Upper lobe of left lung (tissue), 4 donors: ENCODE results near the gene RFXANK.

Source experiments
- EP300 ChIP-seq, 4 donors: sonication (generic); formaldehyde crosslinking; IDR thresholded peaks; one replicate each; pipeline ENCODE4 v1.5.1; 2017; ENCODE audit warnings: antibody characterized with exemption in 4 of 4, control low read depth in 2 of 4
- POLR2A ChIP-seq, 4 donors: fragments of 450-650 bp; IDR thresholded peaks; one replicate each; pipeline ENCODE4 v1.5.1; 2016 to 2017; ENCODE audit warnings: antibody characterized with exemption in 4 of 4, mild to moderate bottlenecking in 2 of 4
- POLR2AphosphoS5 ChIP-seq, 2 donors: sonication (generic); formaldehyde crosslinking; IDR thresholded peaks; one replicate each; pipeline ENCODE4 v1.5.1; 2017; ENCODE audit warnings: antibody characterized with exemption in 2 of 2
- TF ChIP-seq, protein P1 (sequence below), 6 experiments: fragments of 450-650 bp in 4 of 6; fragments of 200-600 bp in 2 of 6; sonication (generic) in 2 of 6; IDR thresholded peaks; one replicate each; pipeline ENCODE4 v1.5.1; 2016 to 2019; ENCODE audit warnings: antibody characterized with exemption in 6 of 6

DNA sequence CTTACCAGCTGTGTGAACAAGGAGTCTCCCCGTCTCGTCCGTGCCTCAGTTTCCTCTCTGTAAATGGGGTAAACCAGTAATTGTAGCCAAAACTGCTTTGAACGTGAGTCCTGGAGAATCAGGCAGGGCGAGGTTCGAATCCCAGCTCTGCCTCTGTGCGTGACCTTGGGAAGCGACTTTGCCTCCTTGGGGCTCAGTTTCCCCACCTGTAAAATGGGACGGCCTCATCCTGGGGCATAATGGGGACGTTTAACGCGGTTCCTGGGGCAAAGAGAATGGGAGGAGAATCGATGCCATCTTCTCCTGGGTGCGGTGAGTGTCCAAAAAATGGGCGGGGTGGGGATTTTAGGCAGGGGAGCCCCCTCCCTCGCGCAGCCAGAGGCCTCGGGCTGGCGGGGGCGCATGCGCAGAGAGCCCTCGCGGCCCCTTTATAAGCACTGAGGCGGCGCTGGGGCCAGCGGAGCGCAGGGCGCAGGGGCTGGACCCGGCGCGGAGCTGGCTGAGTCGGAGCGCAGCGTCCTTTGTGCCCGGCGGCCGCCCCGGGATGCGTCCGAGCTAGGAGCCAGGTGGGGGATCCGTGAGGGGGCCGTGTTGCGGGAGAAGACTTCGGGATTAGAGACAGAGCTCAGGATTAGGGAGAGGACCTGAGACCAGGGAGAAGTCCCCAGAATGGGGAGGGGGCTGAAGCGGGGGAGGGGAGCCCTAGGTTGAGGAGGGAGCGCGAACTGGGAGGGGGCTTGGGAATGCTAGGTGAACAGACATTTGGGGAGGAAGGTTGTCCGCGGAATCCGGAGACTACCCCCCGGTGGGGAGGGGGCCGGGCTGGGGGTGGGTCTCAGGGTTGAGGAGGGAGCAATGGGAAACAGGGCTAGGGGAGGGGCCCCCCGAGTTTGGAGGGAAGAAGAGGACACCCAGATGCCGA, 19.7 kb downstream of the RFXANK start, which contains the start of gene NCAN:
- TF ChIP-seq POLR2AphosphoS5 (IDR thresholded peaks at IDR 0.05) (no peak), EP300 (IDR thresholded peaks at IDR 0.05) (no peak), POLR2A (IDR thresholded peaks at IDR 0.05) (no peak)
- TF ChIP-seq, protein P1, sequence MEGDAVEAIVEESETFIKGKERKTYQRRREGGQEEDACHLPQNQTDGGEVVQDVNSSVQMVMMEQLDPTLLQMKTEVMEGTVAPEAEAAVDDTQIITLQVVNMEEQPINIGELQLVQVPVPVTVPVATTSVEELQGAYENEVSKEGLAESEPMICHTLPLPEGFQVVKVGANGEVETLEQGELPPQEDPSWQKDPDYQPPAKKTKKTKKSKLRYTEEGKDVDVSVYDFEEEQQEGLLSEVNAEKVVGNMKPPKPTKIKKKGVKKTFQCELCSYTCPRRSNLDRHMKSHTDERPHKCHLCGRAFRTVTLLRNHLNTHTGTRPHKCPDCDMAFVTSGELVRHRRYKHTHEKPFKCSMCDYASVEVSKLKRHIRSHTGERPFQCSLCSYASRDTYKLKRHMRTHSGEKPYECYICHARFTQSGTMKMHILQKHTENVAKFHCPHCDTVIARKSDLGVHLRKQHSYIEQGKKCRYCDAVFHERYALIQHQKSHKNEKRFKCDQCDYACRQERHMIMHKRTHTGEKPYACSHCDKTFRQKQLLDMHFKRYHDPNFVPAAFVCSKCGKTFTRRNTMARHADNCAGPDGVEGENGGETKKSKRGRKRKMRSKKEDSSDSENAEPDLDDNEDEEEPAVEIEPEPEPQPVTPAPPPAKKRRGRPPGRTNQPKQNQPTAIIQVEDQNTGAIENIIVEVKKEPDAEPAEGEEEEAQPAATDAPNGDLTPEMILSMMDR (IDR thresholded peaks at IDR 0.05): no peak
